Loucy (cell line): ENCODE measurements around the gene SLC7A4.

Experiments
- H2AFZ ChIP-seq: fragments of 200-600 bp; sonication (generic); 2 replicates; pipeline ENCODE4 v1.6.0; 2016; ENCODE audit warnings: antibody characterized with exemption, mild to moderate bottlenecking, low read length, moderate library complexity
- H3F3A ChIP-seq: fragments of 200-600 bp; 2 replicates; pipeline ENCODE4 v1.6.0; 2016; ENCODE audit warnings: antibody characterized with exemption, low read depth, mild to moderate bottlenecking
- H3K27me3 ChIP-seq: fragments of 200-600 bp; sonication (generic); 2 replicates; pipeline ENCODE4 v1.6.1; 2014; ENCODE audit warnings: low read length, mild to moderate bottlenecking; ENCODE audit not compliant: insufficient read depth, poor library complexity, severe bottlenecking
- H3K36me3 ChIP-seq: fragments of 200-600 bp; sonication (generic); 2 replicates; pipeline ENCODE4 v1.6.1; 2016; ENCODE audit warnings: low read length; ENCODE audit not compliant: insufficient read depth
- H3K4me1 ChIP-seq: fragments of 200-600 bp; sonication (generic); 2 replicates; pipeline ENCODE4 v1.5.1; 2014; ENCODE audit warnings: low read length, mild to moderate bottlenecking; ENCODE audit not compliant: insufficient read depth, poor library complexity, severe bottlenecking
- H3K4me2 ChIP-seq: fragments of 200-600 bp; sonication (generic); 2 replicates; pipeline ENCODE4 v1.6.0; 2014; ENCODE audit warnings: antibody characterized with exemption, low read length, low read depth, mild to moderate bottlenecking; ENCODE audit not compliant: poor library complexity, severe bottlenecking
- H3K4me3 ChIP-seq: fragments of 200-600 bp; sonication (generic); 2 replicates; pipeline ENCODE4 v1.5.1; 2014; ENCODE audit warnings: low read length, mild to moderate bottlenecking, mixed read lengths; ENCODE audit not compliant: poor library complexity, severe bottlenecking
- H3K79me2 ChIP-seq: fragments of 200-600 bp; sonication (generic); 2 replicates; pipeline ENCODE4 v1.6.1; 2014; ENCODE audit warnings: low read length; ENCODE audit not compliant: insufficient read depth
- H3K9ac ChIP-seq: fragments of 200-600 bp; sonication (generic); 2 replicates; pipeline ENCODE4 v1.6.0; 2014; ENCODE audit warnings: mild to moderate bottlenecking, low read depth, low read length, moderate library complexity; ENCODE audit not compliant: poor library complexity, severe bottlenecking
- H3K9me2 ChIP-seq: fragments of 200-600 bp; sonication (generic); replicated peaks from 2 replicates; pipeline ENCODE4 v1.6.1; 2016; ENCODE audit warnings: low read depth, low read length, mixed read lengths
- H3K9me3 ChIP-seq: fragments of 200-600 bp; sonication (generic); 2 replicates; pipeline ENCODE4 v1.6.1; 2014; ENCODE audit warnings: mild to moderate bottlenecking, antibody characterized with exemption, low read length, low read depth; ENCODE audit not compliant: insufficient read depth
- H4K20me1 ChIP-seq: fragments of 200-600 bp; sonication (generic); 2 replicates; pipeline ENCODE4 v1.6.0; 2014; ENCODE audit warnings: antibody characterized with exemption, low read length, mild to moderate bottlenecking; ENCODE audit not compliant: insufficient read depth, poor library complexity, severe bottlenecking
- CTCF ChIP-seq: fragments of 200-600 bp; sonication (generic); conservative IDR thresholded peaks from 2 replicates; pipeline ENCODE4 v1.5.1; 2014; ENCODE audit warnings: mild to moderate bottlenecking, antibody characterized with exemption, low read length
- EZH2phosphoT487 ChIP-seq: fragments of 200-600 bp; IDR thresholded peaks from 2 replicates; pipeline ENCODE4 v1.6.1; 2018; ENCODE audit warnings: antibody characterized with exemption, mild to moderate bottlenecking, moderate library complexity, borderline replicate concordance

Gene SLC7A4

GRCh38 chr22:21003782-21004181 is 28.6 kb downstream of the SLC7A4 start:
- Histone ChIP-seq H3K4me3 (peak overlapping the region; percentile 95), H3K4me2 (peak overlapping the region; percentile 86), H3K36me3 (no peaks in the 10 kb centered on the region; the same call in 1 of the 2 replicates), H3K4me1 (peaks cover 19% of the 10 kb centered on the region), H3K9ac (peak overlapping the region; percentile 97), H3K9me2 (no peaks in the 10 kb centered on the region), H3F3A (peaks cover 3% of the 10 kb centered on the region), H3K9me3 (no peaks in the 10 kb centered on the region), H3K79me2 (peaks cover 34% of the 10 kb centered on the region), H2AFZ (no peak overlapping the region), H4K20me1 (peaks cover 18% of the 10 kb centered on the region), H3K27me3 (no peaks in the 10 kb centered on the region)
- no peak for TF ChIP-seq CTCF
- no peak for TF ChIP-seq EZH2phosphoT487

DNA sequence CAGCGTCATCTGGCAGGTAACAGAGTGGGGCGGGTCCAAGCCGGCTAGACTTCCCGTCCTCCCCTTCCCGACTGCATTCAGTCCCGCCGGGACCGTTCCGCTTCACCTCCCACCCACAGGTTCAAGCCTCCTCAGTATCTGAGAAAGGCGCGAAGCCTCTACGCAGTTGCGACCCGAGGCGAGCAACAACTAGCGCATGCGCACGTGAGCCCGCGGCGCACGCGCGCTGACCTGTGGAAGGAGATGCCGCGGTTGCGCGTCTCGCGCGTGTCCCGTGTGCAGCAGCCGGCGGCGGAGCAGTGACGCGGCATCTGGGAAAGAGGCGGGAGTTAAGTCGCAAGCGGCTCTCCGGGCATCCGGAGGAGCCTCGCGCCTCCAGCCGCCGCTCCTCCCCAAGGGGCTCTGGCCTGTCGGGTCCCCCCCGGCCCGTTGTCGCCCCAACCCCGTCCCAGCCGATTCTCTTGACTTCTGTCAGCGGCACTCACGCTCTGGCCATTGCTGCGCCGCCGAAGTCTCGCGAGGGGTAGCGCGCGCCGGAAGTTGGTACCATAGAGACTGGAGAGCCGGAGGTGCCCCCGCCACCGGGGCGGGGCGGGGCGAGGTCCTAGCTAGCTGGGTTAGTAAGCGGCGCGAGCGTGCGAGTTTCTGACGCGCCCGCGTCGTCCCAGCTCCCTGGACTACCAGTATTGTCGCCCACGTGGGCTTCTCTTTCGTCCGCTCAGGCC is 30.6 kb downstream of the SLC7A4 start, which contains the start of gene THAP7:
TSS of gene THAP7 (minus strand) at position 518 of the 725 bp plus-strand sequence. CDS start at position 311, 207 bp downstream.
- Histone ChIP-seq H3K9me2 (no peaks in the 10 kb centered on the region), H4K20me1 (peaks cover 18% of the 10 kb centered on the region), H3K79me2 (peaks cover 34% of the 10 kb centered on the region), H3K4me3 (peak within 1 kb of the TSS; percentile 95), H3K4me1 (peaks cover 19% of the 10 kb centered on the region), H3F3A (peaks cover 3% of the 10 kb centered on the region), H3K4me2 (peak within 1 kb of the TSS; percentile 86), H3K36me3 (no peaks in the 10 kb centered on the region; the same call in 1 of the 2 replicates), H3K27me3 (no peaks in the 10 kb centered on the region), H3K9me3 (no peaks in the 10 kb centered on the region), H3K9ac (peak within 1 kb of the TSS; percentile 97), H2AFZ (peak within 1 kb of the TSS; percentile 99)
- TF ChIP-seq CTCF = no peak
- no peak for TF ChIP-seq EZH2phosphoT487

GRCh38 chr22:21000987-21001600 is 31.3 kb downstream of the SLC7A4 start:
- Histone ChIP-seq H3K79me2 (peaks cover 34% of the 10 kb centered on the region), H2AFZ (peak overlapping the region; percentile 99), H3K9me2 (no peaks in the 10 kb centered on the region), H3K4me2 (peak overlapping the region; percentile 86), H3K4me1 (peaks cover 19% of the 10 kb centered on the region), H3K27me3 (no peaks in the 10 kb centered on the region), H3F3A (peaks cover 3% of the 10 kb centered on the region), H3K4me3 (peak overlapping the region; percentile 95), H3K36me3 (no peaks in the 10 kb centered on the region; the same call in 1 of the 2 replicates), H3K9me3 (no peaks in the 10 kb centered on the region), H3K9ac (peak overlapping the region; percentile 97), H4K20me1 (peaks cover 18% of the 10 kb centered on the region)
- TF ChIP-seq EZH2phosphoT487 (no peak), CTCF (no peak)
